ENCODE results near the gene TAF11. TPM values are rescaled to one million over a fixed set of nuclear protein-coding genes. Genes with fewer than 3 reads are reported as not detected.

The TAF11 gene
- total and polyA plus RNA-seq, 2 of the 8 experiments (the other 6 are each of a cell fraction or from before 2014, with no cell fraction given): 38.2 to 48.6 TPM

DNA sequence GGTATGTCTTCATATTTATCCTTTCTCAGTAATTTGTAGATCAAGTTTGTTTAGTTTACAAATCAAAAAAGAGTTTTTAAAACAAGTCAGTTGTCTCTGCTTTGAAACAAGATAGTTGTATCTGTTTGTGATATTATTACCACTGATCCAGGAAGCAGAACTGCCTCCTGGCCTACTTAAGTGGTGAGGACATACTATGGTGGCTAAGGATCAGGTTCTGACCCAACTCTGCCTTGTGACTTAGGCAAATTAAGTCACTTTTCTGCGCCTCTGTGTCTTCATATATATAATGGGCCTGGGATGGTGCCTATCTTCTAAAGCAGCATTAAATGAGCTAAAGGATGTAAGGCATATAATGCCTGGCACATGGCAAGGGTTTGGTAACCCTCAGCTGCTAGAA is 9.9 kb upstream of the TAF11 start (continued):
- no peak for TF ChIP-seq GTF2F1 (IDR thresholded peaks at IDR 0.05; ENCODE audit: borderline replicate concordance, low read depth, low read length)
- TF ChIP-seq TAF7 (optimal IDR thresholded peaks at IDR 0.05; ENCODE audit: borderline replicate concordance, low read depth, low read length): no peak
- TF ChIP-seq, protein P1, sequence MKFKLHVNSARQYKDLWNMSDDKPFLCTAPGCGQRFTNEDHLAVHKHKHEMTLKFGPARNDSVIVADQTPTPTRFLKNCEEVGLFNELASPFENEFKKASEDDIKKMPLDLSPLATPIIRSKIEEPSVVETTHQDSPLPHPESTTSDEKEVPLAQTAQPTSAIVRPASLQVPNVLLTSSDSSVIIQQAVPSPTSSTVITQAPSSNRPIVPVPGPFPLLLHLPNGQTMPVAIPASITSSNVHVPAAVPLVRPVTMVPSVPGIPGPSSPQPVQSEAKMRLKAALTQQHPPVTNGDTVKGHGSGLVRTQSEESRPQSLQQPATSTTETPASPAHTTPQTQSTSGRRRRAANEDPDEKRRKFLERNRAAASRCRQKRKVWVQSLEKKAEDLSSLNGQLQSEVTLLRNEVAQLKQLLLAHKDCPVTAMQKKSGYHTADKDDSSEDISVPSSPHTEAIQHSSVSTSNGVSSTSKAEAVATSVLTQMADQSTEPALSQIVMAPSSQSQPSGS (IDR thresholded peaks at IDR 0.05; ENCODE audit: low read length): no peak
- no peak for TF ChIP-seq FOSL1 (IDR thresholded peaks at IDR 0.05; ENCODE audit: insufficient read depth, low read depth, low read length)
- TF ChIP-seq KDM4A (IDR thresholded peaks at IDR 0.05; ENCODE audit: low read depth, low read length, severe bottlenecking): no peak
- no peak for TF ChIP-seq CREB1 (IDR thresholded peaks at IDR 0.05)
